HepG2 (cell line): ENCODE data around the gene ZFPL1. TPM values are rescaled to one million over a fixed set of nuclear protein-coding genes. Genes with fewer than 3 reads are reported as not detected.
A peak's percentile ranks its signal among the peaks of the same experiment; 100 is the strongest.

ENCODE experiments used
- GATA4 ChIP-seq: sonication (generic); IDR thresholded peaks from 2 replicates; pipeline ENCODE4 v1.6.1; 2016; ENCODE audit warnings: antibody characterized with exemption, low read depth, borderline replicate concordance
- KMT2A ChIP-seq: sonication (generic); formaldehyde crosslinking; IDR thresholded peaks from 2 replicates; pipeline ENCODE4 v1.4.0; 2020; ENCODE audit warnings: missing genetic modification reagents
- NCOR1 ChIP-seq: fragments of 200-600 bp; sonication (generic); IDR thresholded peaks from 2 replicates; pipeline ENCODE4 v1.7.0; 2017; ENCODE audit warnings: antibody characterized with exemption, low read length, borderline replicate concordance
- NFE2L1 ChIP-seq: sonication (generic); formaldehyde crosslinking; IDR thresholded peaks from 2 replicates; pipeline ENCODE4 v1.4.0; 2020; ENCODE audit warnings: missing genetic modification reagents, mild to moderate bottlenecking, borderline replicate concordance
- RBM22 ChIP-seq: fragments of 200-400 bp; formaldehyde crosslinking; optimal IDR thresholded peaks from 2 replicates; pipeline ENCODE3; 2017; ENCODE audit warnings: mild to moderate bottlenecking, low read length, moderate library complexity
- SAP130 ChIP-seq: IDR thresholded peaks from 2 replicates; pipeline ENCODE4 v1.6.1; 2016; ENCODE audit warnings: low read depth
- SRY ChIP-seq: sonication (generic); formaldehyde crosslinking; IDR thresholded peaks from 2 replicates; pipeline ENCODE4 v1.8.0; 2022; ENCODE audit warnings: mild to moderate bottlenecking, missing genetic modification reagents
- SSRP1 ChIP-seq: IDR thresholded peaks from 2 replicates; pipeline ENCODE4 v1.6.1; 2016; ENCODE audit warnings: control low read depth
- ZNF468 ChIP-seq: sonication (generic); formaldehyde crosslinking; IDR thresholded peaks from 2 replicates; pipeline ENCODE4 v1.8.0; 2022; ENCODE audit warnings: mild to moderate bottlenecking, moderate library complexity, missing genetic modification reagents
- ZNF546 ChIP-seq: sonication (generic); formaldehyde crosslinking; conservative IDR thresholded peaks from 2 replicates; pipeline ENCODE4 v1.8.1; 2023; ENCODE audit warnings: mild to moderate bottlenecking, missing genetic modification reagents
- ZNF674 ChIP-seq: sonication (generic); formaldehyde crosslinking; IDR thresholded peaks from 2 replicates; pipeline ENCODE4 v1.5.0; 2020; ENCODE audit warnings: low read depth, mild to moderate bottlenecking, missing genetic modification reagents
- ZNF703 ChIP-seq: sonication (generic); formaldehyde crosslinking; IDR thresholded peaks from 2 replicates; pipeline ENCODE4 v1.5.1; 2020; ENCODE audit warnings: missing genetic modification reagents, mild to moderate bottlenecking, moderate library complexity, borderline replicate concordance
- polyA plus RNA-seq, 8 experiments: library from polyadenylated mRNA; depleted of rRNA in 3 of 8; stranded (reverse) in 7 of 8; unstranded in 1 of 8; fragments of >200 nt; fragmentation: Illumina TruSeq in 4 of 8; extraction: Trizol in 4 of 8; gene quantifications; 2 replicates each; pipeline versions ENCODE4 v1.2.1 to v1.2.3, GENCODE V29; 2011 to 2016; ENCODE audit warnings: low read depth in 4 of 8, missing spikeins in 1 of 8, mixed read lengths in 1 of 8; ENCODE audit not compliant: insufficient read depth in 1 of 8
- total RNA-seq, 5 experiments: library from RNA; depleted of rRNA; stranded (reverse); fragments of >200 nt; fragmentation: Illumina TruSeq; extraction: Trizol; gene quantifications; 2 replicates each; pipeline ENCODE4 v1.2.3, GENCODE V29; 2016; ENCODE audit warnings: low read depth in 1 of 5
- TF ChIP-seq, protein P1 (sequence below): IDR thresholded peaks from 2 replicates; pipeline ENCODE4 v1.6.1; 2012; ENCODE audit warnings: low read length, improper control_type of control experiment
- TF ChIP-seq, protein P2 (sequence below), 2 experiments: sonication (generic) in 1 of 2; formaldehyde crosslinking in 1 of 2; IDR thresholded peaks; 2 replicates each; pipeline versions ENCODE4 v1.4.0 to v1.6.1; 2018 to 2020; ENCODE audit warnings: missing genetic modification reagents in 2 of 2, borderline replicate concordance in 1 of 2, low read depth in 1 of 2, mild to moderate bottlenecking in 1 of 2, missing biosample characterization in 1 of 2

The ZFPL1 gene
- total and polyA plus RNA-seq, 2 of the 13 experiments (the other 11 are each of a cell fraction or from before 2014, with no cell fraction given): 32.2 to 56.0 TPM

DNA sequence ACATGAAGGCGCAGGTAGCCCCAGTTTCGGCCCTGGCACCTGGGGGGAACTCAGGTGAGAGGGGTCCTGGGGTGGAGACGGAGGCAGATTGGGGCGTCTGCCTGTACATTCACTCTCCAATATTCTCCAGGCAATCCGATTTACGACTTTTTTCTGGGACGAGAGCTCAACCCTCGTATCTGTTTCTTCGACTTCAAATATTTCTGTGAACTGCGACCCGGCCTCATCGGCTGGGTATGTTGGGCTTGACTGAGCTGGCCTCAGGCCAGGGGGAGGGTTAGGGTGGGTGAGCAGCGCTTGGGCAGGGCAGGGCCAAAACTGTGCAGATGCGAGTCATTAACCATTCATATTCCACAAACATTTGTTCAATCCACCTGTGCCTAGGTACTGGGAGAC lies 29.3 kb downstream of the ZFPL1 start (continued):
- TF ChIP-seq, protein P1, sequence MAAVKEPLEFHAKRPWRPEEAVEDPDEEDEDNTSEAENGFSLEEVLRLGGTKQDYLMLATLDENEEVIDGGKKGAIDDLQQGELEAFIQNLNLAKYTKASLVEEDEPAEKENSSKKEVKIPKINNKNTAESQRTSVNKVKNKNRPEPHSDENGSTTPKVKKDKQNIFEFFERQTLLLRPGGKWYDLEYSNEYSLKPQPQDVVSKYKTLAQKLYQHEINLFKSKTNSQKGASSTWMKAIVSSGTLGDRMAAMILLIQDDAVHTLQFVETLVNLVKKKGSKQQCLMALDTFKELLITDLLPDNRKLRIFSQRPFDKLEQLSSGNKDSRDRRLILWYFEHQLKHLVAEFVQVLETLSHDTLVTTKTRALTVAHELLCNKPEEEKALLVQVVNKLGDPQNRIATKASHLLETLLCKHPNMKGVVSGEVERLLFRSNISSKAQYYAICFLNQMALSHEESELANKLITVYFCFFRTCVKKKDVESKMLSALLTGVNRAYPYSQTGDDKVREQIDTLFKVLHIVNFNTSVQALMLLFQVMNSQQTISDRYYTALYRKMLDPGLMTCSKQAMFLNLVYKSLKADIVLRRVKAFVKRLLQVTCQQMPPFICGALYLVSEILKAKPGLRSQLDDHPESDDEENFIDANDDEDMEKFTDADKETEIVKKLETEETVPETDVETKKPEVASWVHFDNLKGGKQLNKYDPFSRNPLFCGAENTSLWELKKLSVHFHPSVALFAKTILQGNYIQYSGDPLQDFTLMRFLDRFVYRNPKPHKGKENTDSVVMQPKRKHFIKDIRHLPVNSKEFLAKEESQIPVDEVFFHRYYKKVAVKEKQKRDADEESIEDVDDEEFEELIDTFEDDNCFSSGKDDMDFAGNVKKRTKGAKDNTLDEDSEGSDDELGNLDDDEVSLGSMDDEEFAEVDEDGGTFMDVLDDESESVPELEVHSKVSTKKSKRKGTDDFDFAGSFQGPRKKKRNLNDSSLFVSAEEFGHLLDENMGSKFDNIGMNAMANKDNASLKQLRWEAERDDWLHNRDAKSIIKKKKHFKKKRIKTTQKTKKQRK: no peak
- TF ChIP-seq ZNF674 (CRISPR knock-in tag) (no peak), GATA4 (no peak), ZNF468 (CRISPR knock-in tag) (0 out of 2 replicates have a peak, but pooled peaks have one; percentile 19), SRY (CRISPR knock-in tag) (no peak), RBM22 (peak; percentile 3), SAP130 (CRISPR knock-in tag) (no peak), ZNF703 (CRISPR knock-in tag) (no peak), NFE2L1 (CRISPR knock-in tag) (no peak), NCOR1 (no peak), SSRP1 (no peak), KMT2A (CRISPR knock-in tag) (0 out of 2 replicates have a peak, but pooled peaks have one; percentile 26), ZNF546 (no peak)
- TF ChIP-seq, protein P2, sequence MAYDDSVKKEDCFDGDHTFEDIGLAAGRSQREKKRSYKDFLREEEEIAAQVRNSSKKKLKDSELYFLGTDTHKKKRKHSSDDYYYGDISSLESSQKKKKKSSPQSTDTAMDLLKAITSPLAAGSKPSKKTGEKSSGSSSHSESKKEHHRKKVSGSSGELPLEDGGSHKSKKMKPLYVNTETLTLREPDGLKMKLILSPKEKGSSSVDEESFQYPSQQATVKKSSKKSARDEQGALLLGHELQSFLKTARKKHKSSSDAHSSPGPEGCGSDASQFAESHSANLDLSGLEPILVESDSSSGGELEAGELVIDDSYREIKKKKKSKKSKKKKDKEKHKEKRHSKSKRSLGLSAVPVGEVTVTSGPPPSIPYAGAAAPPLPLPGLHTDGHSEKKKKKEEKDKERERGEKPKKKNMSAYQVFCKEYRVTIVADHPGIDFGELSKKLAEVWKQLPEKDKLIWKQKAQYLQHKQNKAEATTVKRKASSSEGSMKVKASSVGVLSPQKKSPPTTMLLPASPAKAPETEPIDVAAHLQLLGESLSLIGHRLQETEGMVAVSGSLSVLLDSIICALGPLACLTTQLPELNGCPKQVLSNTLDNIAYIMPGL (CRISPR knock-in tag; IDR thresholded peaks at IDR 0.05; ENCODE audit: borderline replicate concordance in 1 of 2, low read depth in 1 of 2): no peak
